ENCODE results near the gene BCAS4.
"Not testable (repeated sequence)": the region's sequence is repeated elsewhere in the genome, so short reads cannot be mapped to it uniquely, and the experiment has no call there.

Gene BCAS4

GRCh38 chr20:50800986-50801746, 6.3 kb downstream of the BCAS4 start:
- DNase-seq, result not testable (repeated sequence)

GRCh38 chr20:50801747-50802125, 6.9 kb downstream of the BCAS4 start:
- DNase-seq, result no peak

GRCh38 chr20:50802289-50802688, 7.4 kb downstream of the BCAS4 start:
- no peak for DNase-seq

GRCh38 chr20:50804437-50805348, 9.8 kb downstream of the BCAS4 start:
- DNase-seq, result no peak

- DNase-seq, result no peak
Measured at GRCh38 chr20:50805349-50805684, 10.5 kb downstream of the BCAS4 start.

GRCh38 chr20:50806126-50806768, 11.4 kb downstream of the BCAS4 start:
- DNase-seq, result no peak

- no peak for DNase-seq
Measured at GRCh38 chr20:50810063-50810462, 15.2 kb downstream of the BCAS4 start.

GRCh38 chr20:50810842-50811241, 16.0 kb downstream of the BCAS4 start:
- no peak for DNase-seq

GRCh38 chr20:50813101-50813643, 18.3 kb downstream of the BCAS4 start:
- no peak for DNase-seq

- DNase-seq, result no peak
Measured at GRCh38 chr20:50813801-50814200, 18.9 kb downstream of the BCAS4 start.

GRCh38 chr20:50814438-50815161, 19.7 kb downstream of the BCAS4 start:
- no peak for DNase-seq

- peak; percentile 41 for DNase-seq
Measured at GRCh38 chr20:50815162-50815989, 20.5 kb downstream of the BCAS4 start.

- DNase-seq, result no peak
Measured at GRCh38 chr20:50817776-50818172, 22.9 kb downstream of the BCAS4 start.

GRCh38 chr20:50819349-50819748, 24.5 kb downstream of the BCAS4 start:
- no peak for DNase-seq

GRCh38 chr20:50820515-50821256, 25.8 kb downstream of the BCAS4 start:
- no peak for DNase-seq

GRCh38 chr20:50821257-50821921, 26.5 kb downstream of the BCAS4 start:
- DNase-seq, result no peak

- DNase-seq, result no peak
Measured at GRCh38 chr20:50821994-50822393, 27.1 kb downstream of the BCAS4 start.

- DNase-seq, result no peak
Measured at GRCh38 chr20:50823319-50823718, 28.5 kb downstream of the BCAS4 start.

GRCh38 chr20:50824137-50824536, 29.3 kb downstream of the BCAS4 start:
- no peak for DNase-seq

GRCh38 chr20:50826121-50826520, 31.3 kb downstream of the BCAS4 start:
- DNase-seq, result no peak
